Measurements from ENCODE around the gene DCP2.

DCP2 gene

GRCh38 chr5:113020461-113021273 is 44.1 kb downstream of the DCP2 start:
- DNase-seq (ENCODE audit: low read depth in 2 of 2), result peak in 1 of 2 donors; percentile 4

GRCh38 chr5:113022661-113023060 is 46.1 kb downstream of the DCP2 start:
- DNase-seq (ENCODE audit: low read depth in 2 of 2), result no peak

- DNase-seq (ENCODE audit: low read depth in 2 of 2), result no peak
These were observed 47.6 kb downstream of the DCP2 start for GRCh38 chr5:113024076-113024697.

- no peak for DNase-seq (ENCODE audit: low read depth in 2 of 2)
These were observed 49.0 kb downstream of the DCP2 start for GRCh38 chr5:113025596-113025995.

GRCh38 chr5:113026211-113026610 is 49.6 kb downstream of the DCP2 start:
- no peak for DNase-seq (ENCODE audit: low read depth in 2 of 2)

GRCh38 chr5:113027015-113027414 is 50.4 kb downstream of the DCP2 start:
- no peak for DNase-seq (ENCODE audit: low read depth in 2 of 2)

GRCh38 chr5:113027431-113027830 is 50.8 kb downstream of the DCP2 start:
- DNase-seq (ENCODE audit: low read depth in 2 of 2), result no peak

GRCh38 chr5:113029614-113030013 is 53.0 kb downstream of the DCP2 start:
- DNase-seq (ENCODE audit: low read depth in 2 of 2), result no peak

- no peak for DNase-seq (ENCODE audit: low read depth in 2 of 2)
These were observed 54.5 kb downstream of the DCP2 start for GRCh38 chr5:113031104-113031503.

- no peak for DNase-seq (ENCODE audit: low read depth in 2 of 2)
These were observed 55.0 kb downstream of the DCP2 start for GRCh38 chr5:113031557-113031956.

GRCh38 chr5:113034182-113034773 is 57.7 kb downstream of the DCP2 start:
- no peak for DNase-seq (ENCODE audit: low read depth in 2 of 2)

GRCh38 chr5:113035096-113035495 is 58.5 kb downstream of the DCP2 start:
- DNase-seq (ENCODE audit: low read depth in 2 of 2), result no peak

GRCh38 chr5:113036321-113036720 is 59.7 kb downstream of the DCP2 start:
- no peak for DNase-seq (ENCODE audit: low read depth in 2 of 2)

- no peak for DNase-seq (ENCODE audit: low read depth in 2 of 2)
These were observed 60.2 kb downstream of the DCP2 start for GRCh38 chr5:113036826-113037225.

GRCh38 chr5:113038136-113038535 is 61.5 kb downstream of the DCP2 start:
- no peak for DNase-seq (ENCODE audit: low read depth in 2 of 2)

- DNase-seq (ENCODE audit: low read depth in 2 of 2), result no peak
These were observed 62.1 kb downstream of the DCP2 start for GRCh38 chr5:113038714-113039113.

- DNase-seq (ENCODE audit: low read depth in 2 of 2), result no peak
These were observed 62.8 kb downstream of the DCP2 start for GRCh38 chr5:113039229-113039933.

- no peak for DNase-seq (ENCODE audit: low read depth in 2 of 2)
These were observed 63.3 kb downstream of the DCP2 start for GRCh38 chr5:113039934-113040285.

- DNase-seq (ENCODE audit: low read depth in 2 of 2), result no peak
These were observed 64.2 kb downstream of the DCP2 start for GRCh38 chr5:113040672-113041260.

GRCh38 chr5:113042491-113043243 is 66.1 kb downstream of the DCP2 start:
- no peak for DNase-seq (ENCODE audit: low read depth in 2 of 2)

- peak in 1 of 2 donors; percentile 8 for DNase-seq (ENCODE audit: low read depth in 2 of 2)
These were observed 66.9 kb downstream of the DCP2 start for GRCh38 chr5:113043491-113043931.

All from stimulated activated CD4-positive, alpha-beta T cell treated with anti-CD3 and anti-CD28 coated beads, Interleukin-15, amount 100 ng/mL, for 48 hours (primary cell).